HEK293 (cell line): ENCODE measurements around the gene ASIC3.

Experiments used
- CTCF ChIP-seq: fragments of 450-650 bp; formaldehyde crosslinking; IDR thresholded peaks from 2 replicates; pipeline ENCODE4 v1.5.1; 2016; ENCODE audit warnings: missing biosample characterization, missing genetic modification characterization
- GLIS1 ChIP-seq: fragments of 450-650 bp; formaldehyde crosslinking; IDR thresholded peaks from 2 replicates; pipeline ENCODE4 v1.5.1; 2016; ENCODE audit warnings: missing biosample characterization, missing genetic modification characterization
- REST ChIP-seq: fragments of 450-650 bp; formaldehyde crosslinking; IDR thresholded peaks from 2 replicates; pipeline ENCODE4 v1.5.1; 2016; ENCODE audit warnings: missing biosample characterization, missing genetic modification characterization
- TRIM28 ChIP-seq: IDR thresholded peaks from 2 replicates; pipeline ENCODE4 v1.6.1; 2011; ENCODE audit warnings: low read length, control low read depth, borderline replicate concordance
- ZNF18 ChIP-seq: fragments of 450-650 bp; formaldehyde crosslinking; IDR thresholded peaks from 2 replicates; pipeline ENCODE4 v1.5.1; 2016; ENCODE audit warnings: missing biosample characterization, missing genetic modification characterization
- ZNF24 ChIP-seq: fragments of 450-650 bp; formaldehyde crosslinking; IDR thresholded peaks from 2 replicates; pipeline ENCODE4 v1.5.1; 2016; ENCODE audit warnings: missing biosample characterization, missing genetic modification characterization
- ZNF670 ChIP-seq: fragments of 450-650 bp; formaldehyde crosslinking; IDR thresholded peaks from 2 replicates; pipeline ENCODE4 v1.5.1; 2016; ENCODE audit warnings: missing biosample characterization, missing genetic modification characterization, low read depth
- ZSCAN23 ChIP-seq: fragments of 450-650 bp; formaldehyde crosslinking; IDR thresholded peaks from 2 replicates; pipeline ENCODE4 v1.5.1; 2016; ENCODE audit warnings: missing biosample characterization, missing genetic modification characterization

- TF ChIP-seq GLIS1 (tag by site-specific recombination) (no peak), ZNF24 (tag by site-specific recombination) (no peak), ZSCAN23 (tag by site-specific recombination) (no peak), ZNF670 (tag by site-specific recombination) (no peak), CTCF (tag by site-specific recombination) (no peak), REST (tag by site-specific recombination) (no peak), ZNF18 (tag by site-specific recombination) (no peak), TRIM28 (no peak)
Observed at GRCh38 chr7:151013733-151014497, 34.4 kb upstream of the ASIC3 start.
